ENCODE measurements around the gene GPX4.

GPX4 gene

GRCh38 chr19:1154731-1155351 lies 51.0 kb downstream of the GPX4 start:
- no peak for DNase-seq

- DNase-seq = no peak
Observed at GRCh38 chr19:1155352-1156304, 51.8 kb downstream of the GPX4 start.

All from stimulated activated CD4-positive, alpha-beta T cell treated with anti-CD3 and anti-CD28 coated beads, Interleukin-12 subunit alpha, Interleukin-12 subunit beta, amount 100 ng/mL, for 4 hours (primary cell).